ENCODE results near the gene GOSR1. TPM values are rescaled to one million over a fixed set of nuclear protein-coding genes. Genes with fewer than 3 reads are reported as not detected.
A peak's percentile ranks its signal among the peaks of the same experiment; 100 is the strongest.

GOSR1 gene
- 34.3 TPM for polyA plus RNA-seq (2013, experiment 1 of 2)
- 33.4 TPM for polyA plus RNA-seq (2013, experiment 2 of 2)

DNA sequence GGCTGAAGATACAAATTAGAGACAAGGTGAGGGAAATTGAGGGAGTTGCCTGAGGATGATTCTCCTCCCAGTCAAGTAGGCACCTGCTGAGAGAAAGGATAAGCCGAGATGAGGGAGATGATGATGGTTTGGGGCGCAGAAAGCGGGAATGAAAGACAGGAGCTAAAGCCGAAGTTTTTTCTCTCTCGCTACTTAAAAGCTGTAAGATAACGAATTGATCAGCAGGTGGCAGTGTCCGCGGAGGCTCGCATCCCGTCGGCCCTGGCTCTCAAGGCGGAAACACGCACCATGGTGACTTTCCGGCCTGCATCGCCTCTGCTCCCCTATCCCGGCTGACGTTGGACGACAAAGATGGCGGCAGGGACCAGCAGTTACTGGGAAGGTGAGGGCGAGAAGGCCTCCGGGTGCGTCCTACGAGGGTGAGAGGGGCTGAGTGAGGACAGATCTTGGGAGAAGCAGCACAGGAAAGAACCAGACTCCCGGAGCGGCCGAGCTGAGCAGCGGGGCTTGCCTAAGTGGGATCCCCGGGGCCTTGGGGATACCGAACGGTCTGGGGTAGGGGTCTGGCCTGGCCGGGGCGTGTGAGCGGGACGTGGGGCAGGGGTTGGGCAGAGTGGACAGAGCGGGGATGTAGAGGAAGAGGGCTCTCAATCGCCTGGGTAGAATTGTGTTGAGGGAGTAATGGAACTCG is at the start of gene GOSR1:
Gene GOSR1 (plus strand): TSS at position 326 of the 691 bp plus-strand sequence. CDS start 26 bp downstream, at position 352.
- H3K79me2 ChIP-seq (ENCODE audit: control insufficient read depth, insufficient read depth, low read length): peaks cover 10% of the 10 kb centered on the region
- H3K56ac ChIP-seq (ENCODE audit: low read length): peak within 1 kb of the TSS; percentile 96
- no peak within 1 kb of the TSS for H2AK5ac ChIP-seq (ENCODE audit: low read length)
- WGBS (ENCODE audit: extremely low coverage, insufficient coverage, low lambda C conversion rate): no CpG with 5 or more reads among the region's 37 CpGs
- peak within 1 kb of the TSS; percentile 65 for H3K4me3 ChIP-seq (ENCODE audit: low read length)
- H2BK5ac ChIP-seq (ENCODE audit: low read length): peak within 1 kb of the TSS; percentile 74
- peak; percentile 97 for DNase-seq
- H3K18ac ChIP-seq (ENCODE audit: low read length): peak within 1 kb of the TSS; percentile 42
- H2BK120ac ChIP-seq (ENCODE audit: low read depth, low read length): no peak within 1 kb of the TSS
- peak within 1 kb of the TSS; percentile 84 for H4K5ac ChIP-seq (ENCODE audit: low read length)
- no peaks in the 10 kb centered on the region for H3K27me3 ChIP-seq (ENCODE audit: insufficient read depth, low read length, poor library complexity)
- H4K8ac ChIP-seq (ENCODE audit: low read depth, low read length): peak within 1 kb of the TSS; percentile 97
- peak within 1 kb of the TSS; percentile 42 for H3K4me2 ChIP-seq (ENCODE audit: low read length)
- no peaks in the 10 kb centered on the region for H3K79me1 ChIP-seq (ENCODE audit: low read length)
- no peaks in the 10 kb centered on the region for H3K36me3 ChIP-seq (ENCODE audit: control insufficient read depth, insufficient read depth, low read length)
- H3K23ac ChIP-seq (ENCODE audit: low read length): peak within 1 kb of the TSS; percentile 66
- H3K27ac ChIP-seq (ENCODE audit: low read depth, low read length): no peak within 1 kb of the TSS
- H3K9ac ChIP-seq (ENCODE audit: low read length): peak within 1 kb of the TSS; percentile 95
- H2BK15ac ChIP-seq (replicated peaks; ENCODE audit: low read depth): no peak within 1 kb of the TSS
- peaks cover 1% of the 10 kb centered on the region for H3K4me1 ChIP-seq (ENCODE audit: control insufficient read depth, low read depth, low read length)
- H3K4ac ChIP-seq (ENCODE audit: low read depth, low read length): peak within 1 kb of the TSS; percentile 86

DNA sequence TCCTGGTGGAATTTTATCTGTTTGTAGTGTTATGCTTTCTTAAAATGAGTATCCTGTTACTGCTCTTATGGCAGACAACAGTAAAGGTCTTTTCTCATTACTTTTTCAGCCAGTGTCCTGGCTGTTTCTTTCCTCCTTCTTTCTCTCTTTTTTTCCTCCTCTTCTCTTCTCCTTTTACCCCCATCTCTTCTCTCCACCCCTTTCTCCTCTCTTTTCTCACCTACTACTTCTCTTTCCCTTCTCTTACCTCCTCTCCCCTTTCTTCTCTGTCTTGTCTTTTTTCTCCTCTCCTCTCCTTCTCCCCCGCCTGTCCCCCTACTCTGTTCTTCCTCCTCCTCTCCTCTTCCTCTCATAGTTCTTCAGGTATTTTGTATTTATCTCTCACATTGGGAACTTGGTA is 49.6 kb upstream of the GOSR1 start:
- Histone ChIP-seq H3K9ac (ENCODE audit: low read length) (no peak overlapping the region), H2AK5ac (ENCODE audit: low read length) (no peak overlapping the region), H3K4ac (ENCODE audit: low read depth, low read length) (no peak overlapping the region), H3K79me2 (ENCODE audit: control insufficient read depth, insufficient read depth, low read length) (no peaks in the 10 kb centered on the region), H3K23ac (ENCODE audit: low read length) (no peak overlapping the region), H3K4me3 (ENCODE audit: low read length) (no peak overlapping the region), H3K4me2 (ENCODE audit: low read length) (no peak overlapping the region), H3K56ac (ENCODE audit: low read length) (no peak overlapping the region), H3K27ac (ENCODE audit: low read depth, low read length) (no peak overlapping the region), H2BK120ac (ENCODE audit: low read depth, low read length) (no peak overlapping the region), H3K79me1 (ENCODE audit: low read length) (no peaks in the 10 kb centered on the region), H2BK15ac (replicated peaks; ENCODE audit: low read depth) (no peak overlapping the region), H3K4me1 (ENCODE audit: control insufficient read depth, low read depth, low read length) (no peaks in the 10 kb centered on the region), H4K8ac (ENCODE audit: low read depth, low read length) (no peak overlapping the region), H3K18ac (ENCODE audit: low read length) (no peak overlapping the region), H4K5ac (ENCODE audit: low read length) (no peak overlapping the region), H3K27me3 (ENCODE audit: insufficient read depth, low read length, poor library complexity) (no peaks in the 10 kb centered on the region), H3K36me3 (ENCODE audit: control insufficient read depth, insufficient read depth, low read length) (no peaks in the 10 kb centered on the region), H2BK5ac (ENCODE audit: low read length) (no peak overlapping the region)
- no peak for DNase-seq
- no CpG with 5 or more reads among the region's 1 CpG for WGBS (ENCODE audit: extremely low coverage, insufficient coverage, low lambda C conversion rate)

DNA sequence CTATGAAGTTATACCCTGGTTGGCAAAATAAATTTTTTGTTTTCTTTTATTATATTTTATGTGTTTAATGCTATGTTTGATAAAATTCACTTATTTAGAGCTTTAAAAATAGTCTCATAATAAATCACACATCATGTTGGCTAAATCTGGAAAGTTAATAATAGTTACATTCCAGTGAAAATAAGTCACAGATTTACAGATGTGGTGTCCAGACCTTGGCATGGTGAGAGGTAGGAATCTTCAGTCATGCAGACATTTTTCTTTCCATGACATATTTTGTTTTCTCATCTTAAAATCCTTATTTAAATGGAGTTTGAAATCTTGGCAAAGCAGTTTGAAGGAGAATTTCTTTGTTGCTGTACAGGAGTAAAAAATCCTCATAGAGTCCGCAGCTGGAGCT is 48.1 kb upstream of the GOSR1 start:
- Histone ChIP-seq H4K8ac (ENCODE audit: low read depth, low read length) (no peak overlapping the region), H3K23ac (ENCODE audit: low read length) (no peak overlapping the region), H3K56ac (ENCODE audit: low read length) (no peak overlapping the region), H2BK120ac (ENCODE audit: low read depth, low read length) (no peak overlapping the region), H3K27me3 (ENCODE audit: insufficient read depth, low read length, poor library complexity) (no peaks in the 10 kb centered on the region), H3K4me1 (ENCODE audit: control insufficient read depth, low read depth, low read length) (no peaks in the 10 kb centered on the region), H2BK5ac (ENCODE audit: low read length) (no peak overlapping the region), H3K4me2 (ENCODE audit: low read length) (no peak overlapping the region), H2AK5ac (ENCODE audit: low read length) (no peak overlapping the region), H3K79me1 (ENCODE audit: low read length) (no peaks in the 10 kb centered on the region), H4K5ac (ENCODE audit: low read length) (no peak overlapping the region), H3K9ac (ENCODE audit: low read length) (no peak overlapping the region), H2BK15ac (replicated peaks; ENCODE audit: low read depth) (no peak overlapping the region), H3K4me3 (ENCODE audit: low read length) (no peak overlapping the region), H3K27ac (ENCODE audit: low read depth, low read length) (no peak overlapping the region), H3K36me3 (ENCODE audit: control insufficient read depth, insufficient read depth, low read length) (no peaks in the 10 kb centered on the region), H3K4ac (ENCODE audit: low read depth, low read length) (no peak overlapping the region), H3K18ac (ENCODE audit: low read length) (no peak overlapping the region), H3K79me2 (ENCODE audit: control insufficient read depth, insufficient read depth, low read length) (no peaks in the 10 kb centered on the region)
- WGBS (ENCODE audit: extremely low coverage, insufficient coverage, low lambda C conversion rate): no CpG with 5 or more reads among the region's 1 CpG
- no peak for DNase-seq

DNA sequence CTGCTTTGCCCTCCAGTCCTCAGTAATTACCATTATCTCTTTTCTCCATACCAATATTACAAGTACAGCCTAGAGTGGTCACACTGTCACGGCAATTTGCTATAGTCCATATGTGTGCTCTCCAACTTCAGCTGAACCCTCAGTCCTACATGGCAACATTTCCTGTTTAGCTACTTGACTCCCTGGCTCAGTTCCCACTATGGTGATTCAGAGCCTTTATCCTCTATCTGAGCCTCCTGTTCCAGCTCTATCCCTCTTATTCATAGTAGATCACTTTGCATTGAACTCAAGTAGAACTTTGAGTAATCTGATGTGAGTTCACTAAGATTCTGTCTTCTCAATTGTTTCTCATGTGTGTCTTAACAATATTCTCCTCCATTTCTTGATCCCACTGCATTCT is 43.7 kb upstream of the GOSR1 start:
- no peak overlapping the region for H4K5ac ChIP-seq (ENCODE audit: low read length)
- WGBS (ENCODE audit: extremely low coverage, insufficient coverage, low lambda C conversion rate): no CpG with 5 or more reads among the region's 1 CpG
- H2BK120ac ChIP-seq (ENCODE audit: low read depth, low read length): no peak overlapping the region
- H3K79me2 ChIP-seq (ENCODE audit: control insufficient read depth, insufficient read depth, low read length): no peaks in the 10 kb centered on the region
- H3K36me3 ChIP-seq (ENCODE audit: control insufficient read depth, insufficient read depth, low read length): no peaks in the 10 kb centered on the region
- no peaks in the 10 kb centered on the region for H3K79me1 ChIP-seq (ENCODE audit: low read length)
- H3K4me1 ChIP-seq (ENCODE audit: control insufficient read depth, low read depth, low read length): no peaks in the 10 kb centered on the region
- H4K8ac ChIP-seq (ENCODE audit: low read depth, low read length): no peak overlapping the region
- H3K4me3 ChIP-seq (ENCODE audit: low read length): no peak overlapping the region
- DNase-seq: no peak
- no peak overlapping the region for H3K56ac ChIP-seq (ENCODE audit: low read length)
- H3K23ac ChIP-seq (ENCODE audit: low read length): no peak overlapping the region
- H3K27me3 ChIP-seq (ENCODE audit: insufficient read depth, low read length, poor library complexity): no peaks in the 10 kb centered on the region
- H2AK5ac ChIP-seq (ENCODE audit: low read length): no peak overlapping the region
- H3K18ac ChIP-seq (ENCODE audit: low read length): no peak overlapping the region
- H2BK15ac ChIP-seq (replicated peaks; ENCODE audit: low read depth): no peak overlapping the region
- no peak overlapping the region for H3K4ac ChIP-seq (ENCODE audit: low read depth, low read length)
- H2BK5ac ChIP-seq (ENCODE audit: low read length): no peak overlapping the region
- no peak overlapping the region for H3K4me2 ChIP-seq (ENCODE audit: low read length)
- no peak overlapping the region for H3K27ac ChIP-seq (ENCODE audit: low read depth, low read length)
- no peak overlapping the region for H3K9ac ChIP-seq (ENCODE audit: low read length)

DNA sequence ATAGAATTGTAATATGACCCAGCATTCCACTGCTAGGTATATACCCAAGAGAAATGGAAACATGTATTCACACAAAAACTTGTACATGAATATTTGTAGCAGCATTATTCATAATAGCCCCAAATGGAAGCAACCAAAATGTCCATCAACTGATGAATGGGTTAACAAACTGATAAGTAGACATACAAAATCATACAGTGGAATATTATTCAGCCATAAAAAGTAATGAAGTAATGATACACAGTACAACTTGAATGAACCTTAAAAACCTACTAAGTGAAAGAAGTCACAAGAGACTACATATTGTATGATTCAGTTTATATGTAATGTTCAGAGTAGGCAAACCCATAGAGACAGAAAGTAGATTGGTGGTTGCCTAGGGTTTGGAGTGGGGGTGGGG is 40.5 kb upstream of the GOSR1 start:
- Histone ChIP-seq H3K79me1 (ENCODE audit: low read length) (no peaks in the 10 kb centered on the region), H4K5ac (ENCODE audit: low read length) (no peak overlapping the region), H3K4ac (ENCODE audit: low read depth, low read length) (no peak overlapping the region), H3K9ac (ENCODE audit: low read length) (no peak overlapping the region), H3K27me3 (ENCODE audit: insufficient read depth, low read length, poor library complexity) (no peaks in the 10 kb centered on the region), H3K4me3 (ENCODE audit: low read length) (no peak overlapping the region), H3K36me3 (ENCODE audit: control insufficient read depth, insufficient read depth, low read length) (no peaks in the 10 kb centered on the region), H2BK5ac (ENCODE audit: low read length) (no peak overlapping the region), H3K4me2 (ENCODE audit: low read length) (no peak overlapping the region), H3K4me1 (ENCODE audit: control insufficient read depth, low read depth, low read length) (no peaks in the 10 kb centered on the region), H3K23ac (ENCODE audit: low read length) (no peak overlapping the region), H3K56ac (ENCODE audit: low read length) (no peak overlapping the region), H3K79me2 (ENCODE audit: control insufficient read depth, insufficient read depth, low read length) (no peaks in the 10 kb centered on the region), H2BK120ac (ENCODE audit: low read depth, low read length) (no peak overlapping the region), H3K18ac (ENCODE audit: low read length) (no peak overlapping the region), H4K8ac (ENCODE audit: low read depth, low read length) (no peak overlapping the region), H2BK15ac (replicated peaks; ENCODE audit: low read depth) (no peak overlapping the region), H2AK5ac (ENCODE audit: low read length) (no peak overlapping the region), H3K27ac (ENCODE audit: low read depth, low read length) (no peak overlapping the region)
- DNase-seq: no peak

DNA sequence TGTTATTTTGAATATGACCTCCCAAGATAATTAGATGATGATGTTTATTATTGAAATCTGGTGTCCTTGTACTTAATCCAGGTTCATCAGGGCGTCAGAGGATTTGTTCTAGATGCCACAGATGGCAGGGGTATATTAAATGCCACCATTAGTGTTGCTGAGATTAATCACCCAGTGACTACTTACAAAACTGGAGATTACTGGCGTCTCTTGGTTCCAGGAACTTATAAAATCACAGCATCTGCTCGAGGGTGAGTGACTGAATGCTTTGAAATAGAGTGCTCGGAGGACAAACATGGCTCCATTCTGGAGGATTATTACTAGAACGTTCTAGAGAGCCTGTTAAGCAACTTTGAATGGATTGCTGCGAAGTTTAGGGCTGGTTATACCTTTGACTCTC is 33.5 kb upstream of the GOSR1 start:
- Histone ChIP-seq H3K4me3 (ENCODE audit: low read length) (no peak overlapping the region), H3K4ac (ENCODE audit: low read depth, low read length) (no peak overlapping the region), H3K36me3 (ENCODE audit: control insufficient read depth, insufficient read depth, low read length) (no peaks in the 10 kb centered on the region), H3K4me1 (ENCODE audit: control insufficient read depth, low read depth, low read length) (no peaks in the 10 kb centered on the region), H3K56ac (ENCODE audit: low read length) (no peak overlapping the region), H3K4me2 (ENCODE audit: low read length) (no peak overlapping the region), H4K5ac (ENCODE audit: low read length) (no peak overlapping the region), H2BK15ac (replicated peaks; ENCODE audit: low read depth) (no peak overlapping the region), H3K27ac (ENCODE audit: low read depth, low read length) (no peak overlapping the region), H4K8ac (ENCODE audit: low read depth, low read length) (no peak overlapping the region), H3K23ac (ENCODE audit: low read length) (no peak overlapping the region), H2BK120ac (ENCODE audit: low read depth, low read length) (no peak overlapping the region), H3K9ac (ENCODE audit: low read length) (no peak overlapping the region), H3K79me1 (ENCODE audit: low read length) (no peaks in the 10 kb centered on the region), H3K27me3 (ENCODE audit: insufficient read depth, low read length, poor library complexity) (no peaks in the 10 kb centered on the region), H2AK5ac (ENCODE audit: low read length) (no peak overlapping the region), H3K79me2 (ENCODE audit: control insufficient read depth, insufficient read depth, low read length) (no peaks in the 10 kb centered on the region), H2BK5ac (ENCODE audit: low read length) (no peak overlapping the region), H3K18ac (ENCODE audit: low read length) (no peak overlapping the region)
- DNase-seq: no peak
- no CpG with 5 or more reads among the region's 6 CpGs for whole genome bisulfite sequencing (ENCODE audit: extremely low coverage, insufficient coverage, low lambda C conversion rate)
